ENCODE results near the gene DEFB129.
"Not testable (repeated sequence)": the region's sequence is repeated elsewhere in the genome, so short reads cannot be mapped to it uniquely, and the experiment has no call there.

Gene DEFB129, protein sequence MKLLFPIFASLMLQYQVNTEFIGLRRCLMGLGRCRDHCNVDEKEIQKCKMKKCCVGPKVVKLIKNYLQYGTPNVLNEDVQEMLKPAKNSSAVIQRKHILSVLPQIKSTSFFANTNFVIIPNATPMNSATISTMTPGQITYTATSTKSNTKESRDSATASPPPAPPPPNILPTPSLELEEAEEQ

DNA sequence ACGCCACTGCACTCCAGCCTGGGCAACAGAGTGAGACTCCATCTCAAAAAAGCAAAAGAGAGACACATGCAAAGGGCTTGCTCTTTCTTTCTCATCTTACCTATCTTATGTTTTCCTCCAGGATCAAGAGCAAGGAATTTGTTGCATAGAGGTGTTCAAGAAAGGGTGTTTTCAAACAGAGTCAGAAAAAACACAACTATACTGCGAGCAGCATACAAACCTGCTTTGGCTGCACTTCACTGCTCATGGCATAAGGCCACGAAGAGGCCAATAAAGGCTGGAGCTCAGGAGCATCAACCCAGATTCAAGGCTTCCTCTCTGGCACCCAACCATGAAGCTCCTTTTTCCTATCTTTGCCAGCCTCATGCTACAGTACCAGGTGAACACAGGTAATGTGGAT, at the start of gene DEFB129:
Gene DEFB129, plus strand, starts transcription at position 301 of the 400 bp plus-strand sequence. Its CDS starts 31 bp downstream, at position 332.
- no peak for DNase-seq

DNA sequence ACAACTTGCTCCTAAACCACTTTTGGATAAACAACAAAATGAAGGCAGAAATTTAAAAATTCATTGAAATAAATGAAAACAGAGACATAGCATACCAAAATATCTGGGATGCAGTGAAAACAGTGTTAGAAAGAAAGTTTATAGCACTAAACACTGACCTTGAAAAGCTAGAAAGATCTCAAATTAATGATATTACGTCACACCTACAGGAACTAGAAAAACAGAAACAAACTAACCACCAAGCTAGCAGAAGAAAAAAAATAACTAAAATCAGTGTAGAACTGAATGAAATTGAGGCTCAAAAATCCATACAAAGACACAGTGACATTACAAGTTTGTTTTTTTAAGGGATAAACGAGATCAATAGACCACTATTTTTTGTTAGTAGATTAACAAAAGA, 42.8 kb upstream of the DEFB129 start:
- no peak for DNase-seq

DNA sequence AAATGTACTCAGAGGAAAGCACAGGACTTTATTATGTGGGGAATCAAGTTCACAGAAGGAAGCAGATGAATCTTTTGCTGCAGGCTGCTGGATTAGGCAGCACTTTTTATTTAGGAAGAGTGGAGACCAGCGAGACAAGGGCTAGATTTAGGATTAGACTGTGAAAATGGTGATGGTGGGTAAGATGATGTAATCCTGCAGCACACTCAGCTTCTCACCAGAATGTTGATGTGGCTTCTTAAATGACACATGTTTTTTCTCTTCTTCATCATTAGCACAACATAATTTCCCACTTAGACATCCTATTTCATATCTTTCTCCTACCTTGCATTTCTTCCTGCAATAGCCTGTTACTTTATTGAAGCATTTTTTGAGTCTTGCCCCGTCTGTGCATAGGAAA, 39.3 kb upstream of the DEFB129 start:
- no peak for DNase-seq

DNA sequence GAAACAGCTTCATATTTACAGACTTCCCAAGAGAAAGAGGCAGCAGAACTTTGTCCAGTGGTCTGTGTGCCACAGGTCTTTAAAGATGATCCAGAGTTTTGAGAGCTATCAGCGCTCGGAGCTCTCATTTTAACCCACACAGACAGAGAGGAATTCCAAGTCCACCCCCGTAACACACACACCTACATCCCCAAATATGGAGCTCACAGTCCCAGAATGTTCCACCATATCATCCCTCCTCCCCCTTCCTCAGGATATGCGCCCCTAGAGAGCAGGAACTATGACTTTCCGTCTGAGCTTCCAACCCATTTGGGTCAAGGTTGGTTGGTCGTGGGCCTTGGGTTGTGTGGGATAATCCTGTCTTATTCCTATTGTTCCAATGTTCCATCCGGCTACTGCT, 37.4 kb upstream of the DEFB129 start, which contains the start of gene DEFB128:
Gene DEFB128, minus strand, starts transcription at position 101 of the 400 bp plus-strand sequence. Its CDS starts 88 bp downstream, at position 13.
- DNase-seq: no peak

DNA sequence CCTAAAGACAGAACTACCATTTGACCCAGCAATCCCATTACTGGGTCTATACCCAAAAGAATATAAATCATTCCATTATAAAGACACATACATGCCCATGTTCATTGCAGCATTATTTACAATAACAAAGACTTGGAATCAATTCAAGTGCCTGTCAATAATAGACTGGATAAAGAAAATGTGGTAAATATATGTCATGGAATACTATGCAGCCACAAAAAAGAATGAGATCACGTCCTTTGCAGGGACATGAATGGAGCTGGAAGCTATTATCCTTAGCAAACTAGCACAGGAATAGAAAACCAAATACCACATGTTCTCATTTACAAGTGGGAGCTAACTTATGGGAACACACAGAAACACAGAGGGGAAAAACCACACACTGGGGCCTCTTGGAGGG, 28.8 kb upstream of the DEFB129 start:
- no peak for DNase-seq

DNA sequence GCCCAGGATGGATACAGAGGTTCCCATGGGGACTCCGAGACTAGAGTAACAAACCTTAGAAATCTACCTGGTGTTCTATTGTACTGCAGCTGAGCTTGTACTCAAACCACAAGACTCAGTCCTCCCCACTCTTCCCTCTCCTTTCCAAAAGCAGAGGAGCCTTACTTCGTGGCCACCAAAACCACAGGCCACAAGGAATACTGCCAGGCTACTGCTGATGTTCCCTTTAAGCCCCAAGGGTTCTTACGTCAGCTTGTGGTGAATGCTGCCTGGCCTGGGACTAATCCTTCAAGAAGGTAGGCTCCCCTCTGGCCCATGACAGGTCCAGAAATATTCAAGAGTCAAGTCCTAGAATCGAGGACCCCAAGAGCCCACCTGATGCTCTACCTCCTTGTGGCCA, 27.1 kb upstream of the DEFB129 start:
- DNase-seq: no peak

DNA sequence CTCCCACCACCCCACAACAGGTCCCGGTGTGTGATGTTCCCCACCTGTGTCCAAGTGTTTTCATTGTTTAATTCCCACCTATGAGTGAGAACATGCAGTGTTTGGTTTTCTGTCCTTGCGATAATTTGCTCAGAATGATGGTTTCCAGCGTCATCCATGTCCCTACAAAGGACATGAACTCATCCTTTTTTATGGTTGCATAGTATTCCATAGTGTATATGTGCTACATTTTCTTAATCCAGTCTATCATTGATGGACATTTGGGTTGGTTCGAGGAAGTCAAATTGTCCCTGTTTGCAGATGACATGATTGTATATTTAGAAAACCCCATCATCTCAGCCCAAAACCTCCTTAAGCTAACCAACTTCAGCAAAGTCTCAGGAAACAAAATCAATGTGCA, 23.4 kb upstream of the DEFB129 start:
- DNase-seq: not testable (repeated sequence)

DNA sequence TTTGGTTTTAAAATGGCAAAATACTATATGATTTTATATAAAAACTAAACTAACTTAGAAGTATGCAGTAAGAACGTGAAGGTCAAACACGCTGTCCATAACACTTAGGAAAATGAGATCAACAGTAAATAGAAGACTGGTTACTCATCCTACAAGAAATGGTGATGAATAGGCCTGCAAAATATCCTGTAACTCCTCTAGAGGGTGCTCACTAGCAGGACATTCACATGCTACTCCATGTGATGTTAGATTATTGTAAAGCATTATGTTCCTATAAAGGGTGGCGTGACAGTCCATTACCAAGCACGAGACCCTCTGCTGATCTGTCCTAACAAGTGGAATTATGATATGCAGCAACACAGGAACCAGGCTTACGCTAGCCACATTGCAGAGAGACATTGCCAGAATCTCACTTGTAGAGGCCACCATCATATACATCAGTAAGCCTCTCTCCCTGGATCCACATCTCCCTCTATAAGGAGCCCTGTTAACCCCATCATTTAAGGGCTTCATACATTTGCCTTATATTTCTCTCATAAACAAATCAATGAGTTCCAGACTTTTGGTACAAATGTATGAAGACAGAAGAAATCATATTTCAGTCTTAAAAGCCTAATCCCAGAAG, 18.0 kb upstream of the DEFB129 start:
- DNase-seq: no peak

DNA sequence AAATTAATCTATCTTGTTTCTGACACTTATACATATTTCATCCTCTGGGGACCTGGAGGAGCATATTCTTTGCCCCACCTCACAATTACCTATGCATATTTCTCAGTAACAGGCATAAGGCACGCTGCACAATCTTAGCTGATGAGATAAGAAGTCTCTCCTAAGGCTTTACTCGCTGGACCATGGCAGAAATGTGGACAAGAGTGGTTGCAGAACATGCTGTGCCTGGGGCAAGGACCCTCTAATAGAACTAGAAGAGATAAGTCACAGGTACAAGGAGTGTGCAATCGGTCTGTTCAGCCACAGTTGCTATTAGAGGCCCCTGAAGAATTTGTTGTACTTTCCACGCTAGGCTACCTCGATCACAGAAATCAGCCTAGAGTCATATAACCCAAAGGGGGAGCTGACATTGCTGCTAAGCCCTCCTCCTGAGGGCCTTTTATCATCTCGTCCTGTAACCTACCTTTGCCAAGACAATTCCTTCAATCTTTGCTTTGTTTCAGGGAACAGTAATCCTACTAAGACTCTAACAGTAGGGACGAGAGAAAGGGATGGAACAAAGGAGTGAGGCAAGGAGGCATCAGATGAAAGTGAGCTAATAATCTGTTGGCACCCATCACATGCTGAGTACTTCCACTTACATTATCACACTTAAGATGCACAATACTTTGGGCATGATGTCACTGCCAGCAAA, 16.1 kb upstream of the DEFB129 start:
- no peak for DNase-seq

DNA sequence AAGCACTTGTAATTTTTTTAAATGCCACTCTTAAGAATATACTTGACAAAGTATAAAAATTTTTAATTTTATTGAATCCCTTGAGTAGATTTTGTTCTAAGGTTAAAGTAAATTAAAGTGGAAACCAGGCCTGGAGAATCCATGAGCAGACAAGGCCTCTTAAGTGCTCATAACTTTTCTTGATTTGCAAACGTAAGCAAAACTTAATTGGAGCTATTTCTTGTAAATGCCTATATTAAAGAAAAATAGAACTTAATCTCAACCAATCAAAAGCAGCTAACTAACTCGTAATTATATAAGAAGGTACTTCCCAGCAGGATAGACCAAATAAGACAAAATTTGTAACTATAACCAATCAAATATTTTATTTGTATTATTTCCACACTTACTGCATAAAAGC, 12.7 kb upstream of the DEFB129 start:
- DNase-seq: no peak

DNA sequence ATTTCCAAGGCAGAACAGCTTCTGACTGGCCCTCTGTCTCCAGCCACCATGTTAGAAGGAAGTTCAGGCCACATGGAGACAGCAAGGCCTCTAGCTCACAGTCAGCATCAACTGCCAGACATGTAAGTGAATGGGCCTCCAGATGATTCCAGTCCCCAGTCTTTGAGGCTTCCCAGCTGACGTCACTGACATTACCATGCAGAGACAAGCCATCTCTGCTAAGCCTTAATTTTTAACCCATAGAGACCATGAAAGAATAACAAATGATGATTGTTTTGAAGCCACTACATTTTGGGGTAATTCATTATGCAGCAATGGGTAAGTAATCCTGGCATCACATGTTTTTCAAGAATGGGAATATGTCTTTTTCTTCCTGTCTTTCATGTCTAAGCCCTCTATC, 11.3 kb upstream of the DEFB129 start:
- no peak for DNase-seq

DNA sequence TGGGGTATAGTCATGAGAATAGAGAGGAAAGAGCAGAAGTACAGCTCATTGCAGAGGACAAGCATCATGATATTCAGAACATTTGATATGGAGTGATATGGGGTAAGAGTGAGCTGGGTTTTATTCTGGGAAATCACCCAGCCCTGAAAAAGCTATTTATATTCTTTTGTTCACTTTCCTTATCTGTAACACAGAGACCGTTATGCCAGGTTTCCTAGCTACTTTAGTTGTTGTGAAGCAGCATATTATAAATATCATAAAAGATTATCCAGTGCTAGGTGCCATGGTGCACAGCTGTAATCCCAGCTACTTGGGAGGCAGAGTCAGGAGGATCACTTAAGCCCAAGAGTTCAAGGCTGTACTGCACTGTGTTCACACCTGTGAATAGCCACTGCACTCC, 9.8 kb upstream of the DEFB129 start:
- DNase-seq: no peak

DNA sequence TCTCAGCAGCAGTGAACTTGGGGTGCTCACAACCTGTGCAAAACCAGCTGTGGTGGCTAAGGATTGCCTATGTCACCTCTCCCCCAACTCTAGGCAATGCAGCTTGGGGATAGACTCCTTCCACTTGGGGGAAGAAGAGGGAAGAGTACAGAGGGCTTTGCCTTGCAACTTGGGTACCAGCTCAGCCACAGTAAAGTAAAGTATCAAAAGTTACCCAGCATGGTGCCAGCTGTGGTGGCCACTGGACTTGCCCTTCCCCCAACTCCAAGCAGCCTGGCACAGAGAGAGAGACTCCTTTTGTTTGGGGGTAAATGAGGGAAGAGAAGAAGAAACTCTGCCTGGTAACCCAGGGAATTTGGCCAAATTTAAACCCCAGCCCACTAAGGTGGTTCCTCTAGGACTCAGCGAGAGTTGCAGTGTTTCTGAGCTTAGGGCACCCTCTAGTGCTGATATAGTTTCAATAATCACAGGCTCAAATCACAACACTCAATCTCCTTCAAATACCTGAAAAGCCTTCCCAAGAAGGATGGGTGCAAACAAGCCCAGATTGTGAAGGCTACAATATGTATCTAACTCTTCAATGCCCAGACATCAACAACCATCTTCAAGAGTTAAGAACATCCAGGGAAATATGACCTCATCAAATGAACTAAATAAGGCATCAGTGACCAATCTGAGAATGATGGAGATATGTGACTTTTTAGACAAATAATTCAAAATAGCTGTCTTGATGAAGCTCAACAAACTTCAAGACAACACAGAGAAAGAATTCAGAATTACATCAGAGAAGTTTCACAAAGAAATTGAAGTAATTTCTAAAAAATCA, 7.6 kb upstream of the DEFB129 start:
- no peak for DNase-seq

DNA sequence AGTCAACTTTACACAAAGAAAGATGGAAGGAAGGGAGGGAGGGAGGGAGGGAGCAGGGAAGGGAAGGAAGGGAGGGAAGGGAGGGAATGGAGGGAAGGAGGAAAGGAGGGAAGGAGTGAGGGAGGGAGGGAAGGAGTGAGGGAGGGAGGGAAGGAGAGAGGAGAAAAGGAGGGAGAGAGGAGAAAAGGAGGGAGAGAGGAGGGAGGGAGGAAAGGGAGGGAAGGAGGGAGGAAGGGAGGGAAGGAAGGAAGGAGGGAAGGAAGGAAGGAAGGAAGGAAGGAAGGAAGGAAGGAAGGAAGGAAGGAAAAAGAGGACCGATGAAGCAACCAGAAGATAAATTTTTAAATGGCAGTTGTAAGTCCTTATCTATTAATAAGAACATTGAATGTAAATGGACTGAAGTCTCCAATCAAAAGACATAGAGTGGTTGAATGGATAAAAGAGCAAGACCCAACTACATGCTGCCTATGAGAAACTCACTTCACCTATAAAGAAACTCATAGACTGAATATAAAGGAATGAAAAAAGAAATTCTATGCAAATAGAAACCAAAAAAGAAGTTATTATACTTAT, 5.7 kb upstream of the DEFB129 start:
- no peak for DNase-seq

DNA sequence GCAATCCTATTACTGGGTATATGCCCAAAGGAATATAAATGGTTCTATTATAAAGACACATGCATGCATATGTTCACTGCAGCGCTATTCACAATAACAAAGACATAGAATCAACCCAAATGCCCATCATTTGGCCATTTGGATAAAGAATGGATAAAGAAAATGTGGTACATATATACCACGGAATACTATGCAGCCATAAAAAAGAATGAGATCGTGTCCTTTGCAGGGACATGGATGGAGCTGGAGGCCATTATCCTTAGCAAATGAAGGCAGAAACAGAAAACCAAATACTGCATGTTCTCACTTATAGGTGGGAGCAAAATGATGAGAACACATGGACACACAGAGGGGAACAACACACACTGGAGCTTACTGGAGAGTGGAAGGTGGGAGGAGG, 1.2 kb upstream of the DEFB129 start:
- DNase-seq: not testable (repeated sequence)

DNA sequence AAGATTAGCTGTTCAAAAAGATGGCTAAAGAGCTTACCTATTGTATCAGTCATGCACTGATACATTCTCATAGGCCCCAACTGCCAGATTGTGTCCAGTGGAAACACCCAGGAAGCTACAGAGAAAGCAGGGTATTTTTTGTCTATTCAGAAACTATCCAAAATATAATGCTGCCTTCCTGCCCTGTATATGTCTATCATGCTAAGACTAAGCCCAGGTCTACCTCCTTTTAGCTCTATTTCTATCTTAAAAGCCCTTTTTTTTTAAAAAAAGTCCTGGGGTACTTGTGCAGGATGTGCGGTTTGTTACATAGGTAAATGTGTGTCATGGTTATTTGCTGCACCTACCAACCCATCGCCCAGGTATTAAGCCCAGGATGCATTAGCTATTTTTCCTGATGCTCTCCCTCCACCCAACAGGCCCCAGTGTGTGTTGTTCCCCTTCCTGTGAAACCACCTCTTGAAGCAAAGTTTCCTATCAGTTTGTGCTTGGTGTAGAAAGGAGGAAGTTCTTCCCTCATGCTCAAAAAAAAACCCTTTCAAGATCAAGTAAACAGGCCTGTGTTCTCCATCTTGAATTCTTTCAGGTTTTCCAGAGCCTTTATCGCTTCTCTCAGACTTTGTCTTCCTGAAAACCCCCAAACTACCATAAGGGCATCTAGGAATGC, 514 bp downstream of the DEFB129 start:
- no peak for DNase-seq

DNA sequence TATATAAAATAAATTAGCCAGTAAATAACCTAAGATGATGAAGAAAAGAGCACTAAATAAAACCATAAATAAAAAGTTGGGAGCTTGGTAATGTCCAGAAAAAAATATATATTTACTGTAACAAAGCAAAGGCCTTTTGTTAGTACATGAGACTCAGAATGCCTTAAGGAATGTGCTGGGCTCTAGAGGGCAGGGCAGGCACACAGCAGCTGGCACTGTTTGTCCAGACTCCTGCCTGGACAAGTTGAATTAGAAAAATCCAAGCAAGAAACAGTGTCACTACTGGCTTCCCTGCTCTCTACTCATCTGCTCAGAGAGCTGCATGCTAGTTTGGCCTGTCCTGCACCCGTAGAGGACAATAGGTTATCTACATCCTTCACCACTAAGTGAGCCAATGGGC, 8.8 kb downstream of the DEFB129 start:
- no peak for DNase-seq

DNA sequence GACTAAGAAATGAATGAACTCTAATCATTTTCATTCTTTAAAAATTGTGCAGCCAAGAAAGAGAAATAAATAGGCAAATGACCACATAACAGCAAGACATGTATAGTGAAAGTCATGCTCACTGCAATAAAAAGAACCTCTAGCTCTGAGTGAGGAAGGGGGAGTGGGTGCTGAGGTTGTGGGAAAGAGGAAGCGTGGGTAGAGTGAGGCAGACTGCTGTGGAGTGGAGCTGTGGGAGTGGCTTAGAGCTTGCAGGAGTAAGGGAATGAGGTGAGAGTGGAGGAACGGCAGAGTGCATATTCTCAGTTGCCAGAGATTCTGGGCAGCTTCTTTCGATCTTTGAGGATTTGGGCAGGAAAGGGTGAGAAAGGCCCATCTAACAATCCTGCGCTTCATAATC, 10.4 kb downstream of the DEFB129 start:
- DNase-seq: no peak

DNA sequence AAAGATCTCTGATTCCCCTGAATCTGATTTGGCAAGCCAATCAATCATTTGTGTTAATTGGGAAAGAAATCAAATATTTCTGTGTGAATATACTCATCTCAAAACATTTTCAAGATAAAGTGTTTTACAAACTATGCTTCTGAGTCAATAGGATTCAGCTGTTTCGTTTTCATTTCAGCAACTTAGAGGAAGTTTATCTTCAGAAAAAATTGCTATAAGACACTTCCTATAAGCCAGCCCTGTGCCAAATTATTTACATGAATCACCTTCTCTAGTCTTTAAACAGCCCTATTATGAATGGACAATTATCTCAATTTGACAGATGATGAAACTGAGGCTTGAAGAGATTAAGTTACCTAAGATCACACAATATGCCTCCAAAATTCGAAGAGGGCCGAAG, 10.9 kb downstream of the DEFB129 start:
- no peak for DNase-seq

DNA sequence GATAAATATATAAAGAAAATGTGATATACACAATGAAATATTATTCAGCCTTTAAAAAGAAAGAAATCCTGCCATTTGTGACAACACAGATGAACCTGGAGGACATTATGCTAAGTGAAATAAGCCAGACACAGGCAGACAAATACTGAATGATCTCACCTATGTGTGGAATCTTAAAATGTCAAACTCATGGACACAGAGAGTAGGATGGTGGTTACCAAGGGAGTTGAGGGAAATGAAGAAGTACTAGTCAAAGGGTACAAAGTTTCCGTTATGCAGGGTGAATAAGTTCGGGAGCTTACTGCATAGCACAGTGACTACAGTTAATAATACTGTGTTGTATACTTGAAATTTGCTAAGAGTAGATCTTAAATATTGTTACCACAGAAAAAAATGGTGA, 15.8 kb downstream of the DEFB129 start:
- no peak for DNase-seq

DNA sequence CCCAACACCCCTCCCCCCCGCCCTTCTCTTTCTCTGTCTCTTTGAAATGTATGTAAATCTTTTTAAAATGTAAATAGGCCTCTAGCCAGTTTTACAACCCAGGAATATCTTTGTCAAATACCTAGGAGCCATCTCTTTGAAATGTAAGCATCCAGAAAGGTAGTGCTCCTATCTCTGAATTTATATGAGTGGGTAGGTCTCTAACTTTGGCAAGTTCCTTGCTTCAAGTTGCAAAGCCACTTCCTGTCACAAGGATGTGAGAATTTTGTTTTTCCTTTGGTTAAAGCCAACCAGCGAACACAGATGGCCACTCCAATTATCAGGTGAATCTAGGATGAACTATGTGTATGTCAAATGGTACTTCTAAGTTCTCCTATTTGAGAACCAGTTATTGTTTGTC, 24.3 kb downstream of the DEFB129 start:
- DNase-seq: no peak

DNA sequence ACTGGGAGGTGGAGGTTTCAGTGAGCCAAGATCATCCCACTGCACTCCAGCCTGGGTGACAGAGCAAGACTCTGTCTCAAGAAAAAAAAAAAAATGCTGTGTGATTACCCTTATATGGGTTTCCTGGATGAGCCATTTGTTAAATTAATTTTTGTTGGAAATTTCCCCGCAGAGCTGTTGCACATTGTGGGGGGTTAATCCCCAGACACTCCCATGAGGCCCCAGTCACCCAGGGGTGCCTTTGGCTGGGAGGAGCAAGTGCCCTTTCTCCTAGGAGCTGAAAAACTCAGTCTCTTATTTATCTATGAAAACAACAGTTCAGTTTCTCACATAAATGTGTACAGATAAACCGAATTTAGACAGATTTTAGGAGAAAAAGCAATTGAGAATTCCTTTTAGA, 25.7 kb downstream of the DEFB129 start:
- DNase-seq: no peak

DNA sequence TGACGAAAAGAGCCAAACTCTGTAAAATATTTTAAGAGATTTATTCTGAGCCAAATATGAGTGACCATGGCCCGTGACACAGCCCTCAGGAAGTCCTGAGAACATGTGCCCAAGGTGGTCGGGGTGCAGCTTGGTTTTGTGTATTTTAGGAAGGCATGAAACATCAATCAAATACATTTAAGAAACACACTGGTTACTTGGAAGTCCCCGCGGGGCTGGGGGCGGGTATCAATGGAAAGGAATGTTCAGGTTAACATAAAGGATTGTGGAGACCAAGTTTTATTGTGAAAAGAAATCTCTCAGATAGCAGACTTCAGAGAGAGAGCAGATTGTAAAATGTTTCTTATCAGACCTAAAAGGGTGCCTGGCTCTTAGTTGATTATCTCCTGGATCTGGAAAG, 26.4 kb downstream of the DEFB129 start:
- not testable (repeated sequence) for DNase-seq
